ENCODE measurements around the gene GHR.

The GHR gene

GRCh38 chr5:42643360-42643759, 220.1 kb downstream of the GHR start:
- no peak overlapping the region for H3K4me3 ChIP-seq (replicated peaks; ENCODE audit: low read depth, low read length)
- no peak for DNase-seq (ENCODE audit: extremely low read depth, low read depth)
- TF ChIP-seq CTCF (IDR thresholded peaks at IDR 0.05; ENCODE audit: low read depth, low read length, missing control alignments), result no peak

DNA sequence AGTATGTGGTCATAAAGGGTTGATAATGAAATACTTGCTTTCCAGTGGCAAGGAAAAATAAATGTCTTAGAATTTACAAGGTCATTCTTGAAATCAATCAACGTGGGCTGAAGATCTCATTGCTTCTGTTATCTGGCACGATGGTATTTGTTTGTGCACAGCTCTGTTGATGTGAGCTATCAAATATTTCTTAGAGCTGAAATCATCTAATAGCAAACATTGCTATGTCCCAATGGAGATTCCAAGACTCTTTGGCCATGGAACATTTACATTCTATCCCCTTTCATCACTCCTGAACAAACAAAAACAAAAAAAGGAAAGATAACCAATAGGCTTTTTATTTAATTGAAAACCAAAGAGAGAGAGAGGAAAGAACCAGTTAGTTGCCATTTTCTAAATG, 221.9 kb downstream of the GHR start:
- H3K4me3 ChIP-seq (replicated peaks; ENCODE audit: low read depth, low read length), result no peak overlapping the region
- no peak for TF ChIP-seq CTCF (IDR thresholded peaks at IDR 0.05; ENCODE audit: low read depth, low read length, missing control alignments)
- DNase-seq (ENCODE audit: extremely low read depth, low read depth), result no peak

- TF ChIP-seq CTCF (IDR thresholded peaks at IDR 0.05; ENCODE audit: low read depth, low read length, missing control alignments), result no peak
- DNase-seq (ENCODE audit: extremely low read depth, low read depth), result no peak
Observed at GRCh38 chr5:42648036-42648435, 224.8 kb downstream of the GHR start.

DNA sequence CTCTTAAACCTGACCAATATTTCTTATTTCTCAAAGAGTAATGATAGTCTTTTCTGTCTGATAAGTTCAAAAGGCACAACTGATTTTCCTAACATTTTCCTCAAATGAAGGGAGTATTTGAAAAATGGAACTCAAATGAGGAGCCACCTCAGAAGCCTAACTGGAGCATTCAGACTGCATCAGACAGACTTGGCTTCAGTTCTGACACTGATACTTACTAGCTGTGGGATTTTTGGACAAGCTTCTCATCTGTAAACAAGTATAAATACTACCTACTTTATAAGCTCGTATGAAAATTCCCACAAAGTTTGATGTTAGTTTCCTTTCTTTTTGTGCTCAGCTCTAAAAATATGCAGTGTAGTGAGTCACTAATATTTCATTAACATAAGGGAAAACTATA, 225.7 kb downstream of the GHR start:
- DNase-seq (ENCODE audit: extremely low read depth, low read depth), result no peak
- no peak overlapping the region for H3K4me3 ChIP-seq (replicated peaks; ENCODE audit: low read depth, low read length)
- TF ChIP-seq CTCF (IDR thresholded peaks at IDR 0.05; ENCODE audit: low read depth, low read length, missing control alignments), result no peak

More at GRCh38 chr5:42648036-42648435, 224.8 kb downstream of the GHR start:
- H3K4me3 ChIP-seq (replicated peaks; ENCODE audit: low read depth, low read length), result no peak overlapping the region

GRCh38 chr5:42650084-42650483, 226.8 kb downstream of the GHR start:
- no peak for TF ChIP-seq CTCF (IDR thresholded peaks at IDR 0.05; ENCODE audit: low read depth, low read length, missing control alignments)
- no peak overlapping the region for H3K4me3 ChIP-seq (replicated peaks; ENCODE audit: low read depth, low read length)
- no peak for DNase-seq (ENCODE audit: extremely low read depth, low read depth)

DNA sequence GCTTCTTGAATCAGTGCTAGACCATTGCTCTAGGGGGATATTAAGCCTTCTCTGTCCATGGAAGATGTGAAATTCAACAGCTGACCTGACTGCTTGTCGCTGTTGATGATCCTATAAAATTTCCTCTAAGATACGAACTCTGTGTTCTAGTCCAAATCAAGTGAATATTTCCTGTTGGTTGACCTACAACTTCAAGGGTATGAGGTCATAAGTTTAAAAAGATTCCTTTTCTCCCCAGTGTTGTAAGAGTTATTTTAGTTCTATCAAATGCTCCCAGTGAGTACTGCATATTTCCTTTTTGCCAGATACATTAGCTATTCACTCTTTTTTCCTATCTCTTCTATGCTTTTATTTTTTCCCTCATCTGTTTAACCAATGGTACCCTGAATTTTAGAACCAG, 230.5 kb downstream of the GHR start:
- no peak for DNase-seq (ENCODE audit: extremely low read depth, low read depth)
- no peak overlapping the region for H3K4me3 ChIP-seq (replicated peaks; ENCODE audit: low read depth, low read length)
- TF ChIP-seq CTCF (IDR thresholded peaks at IDR 0.05; ENCODE audit: low read depth, low read length, missing control alignments), result no peak

- no peak for DNase-seq (ENCODE audit: extremely low read depth, low read depth)
- TF ChIP-seq CTCF (IDR thresholded peaks at IDR 0.05; ENCODE audit: low read depth, low read length, missing control alignments), result no peak
- no peak overlapping the region for H3K4me3 ChIP-seq (replicated peaks; ENCODE audit: low read depth, low read length)
Observed at GRCh38 chr5:42654645-42655044, 231.4 kb downstream of the GHR start.
